HG03469 (cell line): ENCODE measurements around the gene MICAL3.

Experiments used
- ATAC-seq: cut with Tn5 transposase; IDR thresholded peaks from one replicate; pipeline ENCODE4 v1.9.1; 2021; ENCODE audit warnings: mild to moderate bottlenecking, moderate library complexity, moderate number of reproducible peaks; ENCODE audit not compliant: unreplicated experiment

Gene MICAL3

DNA sequence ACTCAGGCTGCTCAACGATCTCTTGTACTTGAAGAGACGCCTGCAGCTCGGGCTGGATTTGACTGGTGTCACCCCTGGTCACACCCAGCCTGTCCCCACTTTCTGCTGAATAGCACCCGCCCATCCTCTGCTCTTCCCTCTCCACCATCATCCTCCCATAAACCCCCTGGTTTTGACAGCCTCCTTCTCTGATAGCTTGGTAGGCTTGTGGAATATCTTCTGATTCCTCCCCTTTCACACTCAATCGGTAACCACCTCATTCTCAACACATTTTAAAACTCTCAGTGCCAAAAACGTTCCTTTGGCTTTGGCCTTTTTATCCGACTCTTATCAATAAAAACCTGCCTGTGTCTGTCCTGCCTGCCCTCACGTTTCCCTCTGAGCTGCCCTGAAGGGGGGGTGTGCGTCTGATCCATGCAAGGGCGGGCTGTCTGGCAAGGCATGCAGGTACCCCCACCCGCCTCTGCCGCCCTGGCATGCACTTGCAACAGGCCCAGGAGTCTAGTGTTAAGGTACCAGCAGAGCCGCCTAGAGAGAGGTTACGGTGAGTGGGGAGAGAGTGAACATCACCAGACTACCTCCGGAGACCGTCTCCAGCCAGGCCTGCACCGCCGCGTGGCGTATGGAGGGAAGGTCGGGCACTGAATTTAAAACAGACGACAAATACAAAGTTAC is 198.3 kb downstream of the MICAL3 start:
- no peak for ATAC-seq

DNA sequence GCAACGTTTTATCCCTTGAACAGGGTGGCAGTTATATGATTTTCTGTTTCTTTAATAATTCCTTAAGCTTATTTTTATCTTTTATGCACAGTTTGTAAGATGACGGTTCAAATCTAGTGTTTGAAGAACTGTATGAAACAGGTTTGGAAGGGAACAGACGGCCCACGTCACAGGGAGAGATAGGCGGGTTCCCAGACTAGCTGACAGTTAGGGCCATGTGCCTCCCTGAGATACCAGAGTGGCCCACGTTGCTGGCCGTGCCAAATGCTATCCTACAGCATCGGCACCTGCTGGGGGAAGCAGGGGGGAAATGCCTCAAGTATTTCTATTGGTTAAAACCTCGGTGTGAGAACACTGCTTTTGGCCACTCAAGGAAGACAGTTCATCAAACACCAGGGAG is 199.9 kb downstream of the MICAL3 start:
- no peak for ATAC-seq

DNA sequence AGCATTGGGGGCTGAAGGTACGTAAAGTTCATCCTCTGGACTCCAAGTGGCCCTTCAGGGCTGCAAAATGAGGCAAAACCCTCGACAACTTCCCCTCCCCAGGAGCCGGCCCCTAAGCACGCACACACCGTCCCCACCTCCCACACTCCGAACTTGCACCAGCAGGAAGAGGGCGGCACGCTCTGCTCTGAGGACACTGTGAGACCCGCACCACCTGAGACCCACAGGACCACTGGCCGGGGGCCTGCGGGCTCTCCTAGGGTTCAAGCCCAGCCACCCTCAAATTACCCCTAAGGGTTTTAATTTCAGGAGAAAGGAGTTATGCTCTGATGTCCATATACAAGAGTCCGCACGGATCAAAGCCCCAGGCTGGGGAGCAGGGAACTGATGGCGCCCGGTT is 200.4 kb downstream of the MICAL3 start:
- no peak for ATAC-seq

DNA sequence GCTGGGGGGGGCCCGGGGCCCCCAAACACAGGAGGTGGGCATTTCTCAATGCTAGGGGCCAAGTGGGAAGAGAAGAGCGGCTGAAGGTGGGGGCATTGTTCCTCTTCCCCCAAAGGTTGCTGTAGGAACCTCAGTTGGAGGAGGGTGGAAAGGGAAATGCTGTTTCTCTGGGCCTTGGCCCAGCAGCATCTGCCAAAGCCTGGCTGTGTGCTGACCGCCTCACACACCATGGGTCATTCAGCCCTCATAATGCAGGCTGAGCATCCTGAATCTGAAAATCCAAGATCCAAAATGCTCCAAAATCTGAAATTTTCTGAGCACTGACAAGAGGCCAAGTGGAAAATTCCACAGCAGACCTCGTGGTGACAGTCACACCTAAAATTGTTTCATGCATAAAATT is 201.1 kb downstream of the MICAL3 start:
- ATAC-seq: no peak

DNA sequence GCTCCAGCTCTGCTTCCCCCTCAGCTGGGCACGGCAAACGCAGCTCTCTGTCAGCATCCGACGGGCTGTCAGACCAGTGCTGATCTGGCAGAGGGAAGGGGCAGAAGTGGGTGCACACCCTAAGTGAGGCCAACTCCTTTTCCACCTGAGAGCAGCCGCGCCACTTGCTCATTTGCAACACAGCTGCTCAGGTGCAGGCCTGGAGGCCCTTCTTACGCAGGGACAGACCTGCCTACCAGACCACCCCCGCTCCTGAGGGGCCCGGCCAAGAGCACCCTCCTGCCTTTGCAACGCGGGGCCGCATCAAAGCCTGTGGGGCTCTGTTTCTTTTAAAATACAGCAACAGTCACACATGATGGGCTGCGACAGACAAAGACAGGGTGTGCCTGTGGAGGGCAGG is 202.3 kb downstream of the MICAL3 start:
- ATAC-seq: no peak

DNA sequence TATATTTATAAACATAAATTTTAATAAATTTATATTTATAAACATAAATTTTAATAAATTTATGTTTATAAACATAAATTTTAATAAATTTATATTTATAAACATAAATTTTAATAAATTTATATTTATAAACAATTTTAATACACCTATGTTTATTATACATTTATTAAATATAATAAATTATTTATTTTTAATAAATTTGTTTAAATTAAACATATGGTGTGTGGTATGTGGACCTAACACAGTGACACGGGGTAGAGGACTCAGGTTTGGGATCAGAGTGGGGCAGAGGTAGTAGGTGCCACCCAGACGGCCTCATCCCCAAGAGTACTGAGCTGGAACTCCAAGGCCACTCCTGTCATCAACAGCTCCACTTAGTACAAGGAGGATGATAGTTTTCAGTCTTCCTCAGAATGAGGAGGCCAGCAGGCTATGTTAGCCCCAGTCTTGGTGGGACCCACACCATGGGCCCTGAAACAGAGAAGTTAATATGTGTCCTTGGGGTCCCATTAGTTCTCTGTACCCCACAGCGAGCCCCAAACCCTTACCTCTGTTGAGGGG is 203.4 kb downstream of the MICAL3 start:
- ATAC-seq: no peak

DNA sequence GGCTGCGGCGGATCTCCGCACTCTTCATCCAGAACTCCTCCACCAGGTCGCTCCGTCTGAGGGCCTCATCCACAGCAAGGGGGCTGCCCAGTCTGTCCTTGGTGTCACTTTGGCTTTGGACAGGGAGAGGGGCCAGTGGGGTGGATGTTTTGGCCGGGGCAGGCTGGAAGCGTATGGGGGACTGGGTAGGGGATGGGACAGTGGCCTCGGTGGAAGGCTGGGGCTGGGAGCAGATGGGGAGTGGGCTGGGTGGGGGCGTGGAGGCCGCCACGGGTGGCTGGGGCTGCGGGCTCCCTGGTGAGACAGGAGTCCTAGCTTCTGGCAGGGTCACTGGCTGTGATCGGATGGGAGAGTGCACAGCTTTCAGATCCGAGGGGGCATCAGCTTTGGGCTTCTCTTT is 205.7 kb downstream of the MICAL3 start:
- no peak for ATAC-seq

DNA sequence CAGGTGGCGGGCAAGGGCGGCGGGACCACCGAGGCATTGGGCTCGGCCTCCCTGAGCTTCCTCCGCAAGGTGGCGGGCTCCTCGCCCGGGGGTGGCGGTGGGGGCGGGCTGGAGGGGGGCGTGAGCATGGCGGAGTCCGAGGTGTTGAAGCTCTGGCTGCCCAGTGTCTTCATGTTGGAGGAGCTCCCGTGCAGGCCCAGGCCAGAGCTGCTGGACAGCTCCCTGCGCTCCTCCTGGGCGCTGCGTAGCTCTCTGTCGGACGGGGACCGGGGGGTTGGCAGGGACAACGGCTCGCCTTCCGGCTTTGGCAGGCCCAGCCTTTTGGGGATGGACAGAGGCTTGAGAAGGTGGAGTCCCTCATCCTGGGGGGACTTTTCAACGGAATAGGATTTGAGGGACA is 206.2 kb downstream of the MICAL3 start:
- ATAC-seq: no peak

DNA sequence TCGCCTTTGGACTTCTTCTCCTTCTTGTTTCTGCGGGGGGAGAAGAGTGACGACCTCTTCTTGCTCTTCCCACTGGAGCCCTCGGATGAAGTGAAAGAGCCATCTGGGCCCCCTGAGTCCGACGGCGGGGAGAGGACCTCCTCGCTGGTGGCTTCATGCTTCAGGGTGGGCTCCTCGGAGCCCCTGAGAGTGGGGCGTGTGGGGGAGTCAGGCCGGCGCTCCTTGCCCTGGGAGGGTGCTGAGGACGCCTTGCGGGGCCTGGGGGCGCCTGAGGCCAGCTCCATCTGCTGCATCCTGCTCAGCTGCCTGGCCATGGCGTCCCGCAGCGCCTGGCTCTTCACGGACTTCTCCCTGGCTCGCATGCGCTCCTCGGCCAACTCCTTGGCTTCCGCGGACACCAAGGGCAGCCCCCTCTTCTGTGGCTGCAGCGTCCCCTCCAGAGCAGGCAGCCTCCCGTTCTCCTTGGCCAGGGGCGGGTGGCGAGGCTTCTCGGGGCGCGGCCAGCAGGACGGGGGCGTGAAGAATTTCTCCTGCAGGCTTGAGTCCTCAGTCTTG is 206.8 kb downstream of the MICAL3 start:
- no peak for ATAC-seq

DNA sequence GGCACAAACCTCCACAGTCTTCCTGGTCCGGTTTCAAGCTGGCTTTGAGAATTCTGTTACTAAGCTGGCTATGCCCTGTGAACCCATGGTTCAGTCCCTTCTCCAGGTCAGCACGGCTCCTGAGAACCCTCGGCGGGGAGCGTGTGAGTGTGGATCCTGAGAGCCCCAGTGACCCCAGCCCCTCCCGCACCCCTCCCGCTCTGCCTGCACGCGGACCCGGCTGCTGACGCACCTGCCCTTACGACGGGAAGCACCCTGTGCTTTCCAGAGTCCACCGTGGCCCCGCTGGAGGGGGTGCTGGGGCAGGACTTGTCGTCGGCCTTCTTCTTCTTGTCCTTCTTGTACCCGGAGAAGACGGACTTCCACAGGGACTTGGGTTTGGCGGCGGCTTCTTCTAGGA is 207.3 kb downstream of the MICAL3 start:
- no peak for ATAC-seq

DNA sequence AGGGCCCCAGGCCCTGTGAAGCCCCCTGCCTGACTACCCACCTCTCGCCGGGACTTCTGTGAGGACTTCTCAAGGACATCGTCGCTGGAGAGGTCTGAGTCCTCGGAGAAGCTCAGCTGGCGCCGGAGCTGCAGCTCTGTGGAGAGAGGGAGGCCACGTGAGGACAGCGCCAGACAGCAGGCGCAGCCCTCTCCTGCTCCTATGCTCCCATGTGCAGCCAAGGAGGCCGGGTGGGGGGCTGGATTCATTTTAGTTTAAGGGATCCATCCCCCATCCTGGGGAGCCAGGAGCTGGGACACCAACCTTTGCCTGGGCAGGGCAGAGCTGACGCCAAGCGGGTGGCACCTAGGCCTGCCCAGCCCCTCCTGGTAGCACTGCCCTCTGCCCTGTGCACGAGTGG is 207.7 kb downstream of the MICAL3 start:
- ATAC-seq: no peak

DNA sequence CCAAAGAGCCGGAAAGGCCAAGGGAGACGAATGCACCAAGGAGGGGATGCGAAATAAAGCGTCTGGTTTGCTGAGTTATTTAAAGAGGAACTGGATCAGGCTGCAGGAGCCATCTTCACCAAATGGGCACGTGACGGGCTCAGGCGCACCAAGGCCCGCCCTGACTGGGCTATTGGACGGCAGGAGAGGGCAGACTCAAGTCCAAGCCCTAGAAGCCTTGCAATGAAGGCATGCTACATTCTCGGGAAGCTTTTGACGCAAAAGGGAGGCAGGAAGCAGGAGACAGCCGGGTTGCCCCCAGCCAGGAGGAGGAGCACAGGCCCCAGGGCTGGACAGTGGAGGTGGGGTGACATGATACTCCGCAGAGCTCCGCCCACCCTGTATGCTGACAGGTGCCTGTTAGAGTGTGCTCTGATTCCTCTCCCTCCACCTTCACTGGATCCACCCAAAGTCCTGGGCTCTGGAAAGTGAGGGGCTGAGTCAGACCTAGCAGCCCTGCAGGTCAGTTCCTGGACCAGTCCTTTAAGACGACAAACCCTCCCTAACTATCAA is 208.6 kb downstream of the MICAL3 start:
- ATAC-seq: no peak

DNA sequence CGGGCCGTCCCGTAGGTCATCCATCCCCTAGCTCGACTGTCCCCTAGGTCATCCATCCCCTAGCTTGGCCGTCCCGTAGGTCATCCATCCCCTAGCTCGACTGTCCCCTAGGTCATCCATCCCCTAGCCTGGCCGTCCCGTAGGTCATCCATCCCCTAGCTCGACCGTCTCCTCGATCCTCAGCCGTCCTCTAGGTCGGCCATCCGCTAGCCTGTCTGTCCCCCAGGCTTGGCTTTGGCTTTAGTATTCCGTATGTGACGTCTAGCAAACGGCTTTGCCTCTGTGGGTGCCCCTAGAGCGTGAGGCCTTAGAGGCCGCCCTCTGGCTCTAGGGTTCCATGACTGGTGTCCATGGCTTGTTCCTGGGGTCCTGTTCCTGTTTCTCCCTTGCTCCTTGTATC is 209.5 kb downstream of the MICAL3 start:
- no peak for ATAC-seq

DNA sequence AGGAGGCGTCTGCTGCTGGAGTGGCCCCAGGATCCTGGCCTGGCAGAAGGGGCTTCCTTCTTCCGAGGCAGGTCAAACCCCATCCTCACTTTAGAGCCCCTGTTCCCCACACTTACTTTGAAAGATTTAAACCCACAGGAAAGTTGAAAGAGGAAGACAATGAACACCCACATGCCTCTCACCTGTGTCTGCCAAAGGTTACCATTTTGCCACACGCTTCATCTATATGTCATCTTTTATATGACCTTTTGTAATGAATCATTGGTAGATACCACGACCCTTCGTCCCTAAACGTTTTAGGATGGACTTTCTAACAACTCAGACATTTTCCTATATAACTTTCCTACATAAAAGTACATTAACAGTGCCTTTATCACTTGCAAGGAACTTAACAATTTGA is 210.3 kb downstream of the MICAL3 start:
- ATAC-seq: no peak

DNA sequence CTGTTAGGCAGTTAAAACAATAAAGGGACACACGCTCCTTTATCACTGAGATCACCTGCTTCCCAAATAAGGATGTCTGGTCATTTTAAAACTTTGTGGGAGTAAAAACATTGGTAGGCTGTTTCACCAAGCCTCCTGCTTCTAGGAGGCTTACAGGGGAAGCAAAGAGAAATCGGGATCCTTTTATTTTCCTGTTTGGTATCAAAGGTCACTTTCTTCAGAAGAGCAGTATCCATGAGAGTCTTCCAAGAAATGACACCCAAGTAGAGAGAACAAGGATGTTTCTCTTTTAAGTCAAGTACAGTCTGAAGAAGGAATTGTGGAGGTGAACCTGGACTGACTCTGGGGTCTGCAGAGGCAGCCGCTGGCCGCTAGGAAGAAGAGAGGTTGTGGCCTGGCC is 213.2 kb downstream of the MICAL3 start:
- no peak for ATAC-seq

DNA sequence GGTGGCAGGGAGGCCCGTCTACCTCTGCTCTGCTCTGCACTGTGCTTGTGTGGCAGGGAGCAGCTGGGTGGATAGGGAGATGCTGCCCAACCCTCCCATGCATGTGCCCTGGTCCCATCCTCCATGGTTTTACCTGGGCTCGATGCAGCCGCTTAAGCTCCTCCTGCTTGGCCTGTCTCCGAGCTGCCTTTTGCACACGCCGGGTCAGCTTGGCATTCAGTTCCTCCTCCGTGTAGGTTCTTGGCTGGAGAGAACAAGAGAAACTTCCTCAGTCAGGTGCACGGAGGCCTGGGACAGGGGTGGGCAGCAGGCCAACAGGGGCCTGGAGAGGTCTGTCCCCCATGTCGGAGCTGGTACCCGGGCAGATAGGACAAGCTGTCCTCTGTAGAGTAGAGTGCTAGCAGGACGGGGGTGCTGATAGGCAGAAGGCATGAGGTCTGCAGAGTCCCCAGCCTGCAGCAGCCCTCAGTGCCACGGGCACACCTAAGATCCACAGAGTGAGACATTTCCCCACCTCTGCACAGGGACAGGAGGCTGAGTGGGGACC is 213.7 kb downstream of the MICAL3 start:
- ATAC-seq: no peak

DNA sequence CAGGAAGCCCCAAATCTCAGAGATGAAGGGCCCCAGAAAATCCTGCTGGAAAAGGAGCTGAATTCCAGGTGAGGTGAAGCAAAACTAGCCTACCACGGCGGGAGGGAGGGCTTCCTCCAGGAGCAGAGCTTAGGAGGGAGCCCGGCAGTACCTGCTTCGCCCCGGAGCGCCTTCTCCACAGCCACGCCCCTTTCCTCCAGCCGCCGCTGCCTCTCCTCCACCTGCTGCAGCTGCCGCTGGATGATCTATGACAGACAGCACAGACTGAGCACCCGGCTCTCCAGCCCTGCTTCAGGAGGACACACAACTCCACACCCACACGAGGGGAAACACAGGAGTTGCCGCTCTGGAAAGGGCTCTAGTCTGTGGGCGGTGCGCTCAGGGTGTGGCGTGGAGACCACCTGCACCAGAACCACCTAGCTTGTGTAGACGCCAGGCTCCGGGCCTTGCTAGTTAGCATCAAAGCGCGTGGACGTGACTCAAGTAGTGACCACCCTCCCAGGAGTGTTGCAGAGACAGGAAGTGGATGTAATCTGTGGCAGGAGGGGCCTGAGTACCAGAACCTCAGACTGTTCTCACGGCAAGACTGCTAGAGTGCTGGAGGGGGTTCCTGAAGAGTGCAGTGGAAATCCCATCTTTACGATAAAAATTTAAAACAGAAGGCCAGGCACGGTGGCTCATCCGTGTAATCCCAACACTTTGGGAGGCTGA is 215.5 kb downstream of the MICAL3 start:
- no peak for ATAC-seq

DNA sequence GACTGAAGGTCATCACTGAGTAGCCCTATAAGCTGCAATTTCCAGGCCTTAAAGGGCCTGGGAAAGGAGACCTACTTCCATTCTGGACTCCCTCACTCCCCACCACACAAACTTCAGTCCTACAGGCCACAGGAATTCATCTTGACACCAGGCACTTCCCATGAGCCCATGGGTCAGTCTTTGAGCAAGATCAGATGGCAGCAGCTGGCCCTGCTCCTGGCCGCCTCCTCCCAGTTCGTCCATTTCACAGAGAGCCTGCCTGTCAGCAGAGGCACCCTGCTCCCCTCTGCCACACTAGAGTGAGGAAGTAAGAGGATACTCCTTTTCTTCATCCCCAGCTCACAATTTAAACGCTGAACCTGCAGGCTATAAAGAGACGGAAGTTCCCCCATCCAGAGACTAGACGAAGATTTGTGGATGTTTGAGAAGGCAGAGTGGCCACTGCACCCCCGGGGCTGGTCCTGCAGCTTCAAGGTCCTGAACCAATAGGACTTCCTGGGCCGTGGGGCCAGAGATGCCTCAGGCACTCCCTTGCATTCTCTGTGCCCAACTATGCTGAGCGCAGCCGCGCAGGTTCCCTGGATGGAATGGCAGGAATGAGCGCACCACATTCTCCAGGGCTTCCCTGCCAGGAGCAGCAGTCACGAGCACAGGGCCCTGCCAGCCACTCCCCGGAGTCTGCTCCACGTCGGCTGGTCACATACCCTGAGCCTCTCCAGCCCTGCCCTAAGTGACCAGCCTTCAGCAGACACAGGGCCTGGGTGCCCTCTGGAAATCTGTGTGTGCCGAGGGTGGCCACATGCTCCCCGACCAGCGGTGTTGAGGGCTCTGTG is 216.6 kb downstream of the MICAL3 start:
- no peak for ATAC-seq

DNA sequence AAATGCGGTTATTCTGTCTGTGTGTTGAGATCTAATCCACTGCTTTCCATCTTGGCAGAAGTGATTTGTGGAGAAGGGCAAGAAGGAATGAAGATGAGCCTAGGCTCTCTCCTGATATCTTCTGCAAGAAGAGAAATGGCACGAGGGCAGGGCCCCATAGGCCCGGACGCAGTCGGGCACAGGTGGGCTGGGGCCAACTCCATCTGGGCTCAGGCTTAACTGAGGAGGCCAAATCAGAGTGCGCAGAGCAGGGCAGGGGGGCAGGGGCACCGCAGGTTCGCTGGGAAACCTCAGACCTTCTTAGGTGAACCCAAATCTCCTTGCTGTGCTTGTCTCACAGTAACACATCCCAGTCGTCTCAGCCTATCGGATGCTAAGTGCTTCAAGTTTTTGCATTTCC is 217.3 kb downstream of the MICAL3 start:
- no peak for ATAC-seq

DNA sequence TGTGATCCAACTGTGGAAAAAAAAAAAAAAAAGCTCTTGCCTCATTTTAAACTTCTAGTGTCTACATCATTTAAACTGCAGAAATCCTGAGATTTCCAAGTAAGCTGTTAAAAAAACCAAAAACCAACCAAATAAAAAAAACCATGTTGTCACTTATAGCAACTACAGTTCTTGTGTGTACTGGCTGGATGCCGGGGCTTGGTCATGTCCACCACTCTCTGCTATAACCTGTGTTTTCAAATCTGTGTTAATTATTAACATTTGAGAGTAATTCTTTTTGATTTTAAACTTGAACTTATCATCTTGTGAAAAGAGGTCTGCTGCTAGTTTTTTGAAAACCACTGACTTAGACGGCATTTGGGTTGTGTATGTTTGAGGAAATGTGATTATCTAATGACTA is 217.9 kb downstream of the MICAL3 start:
- no peak for ATAC-seq
